ENCODE results near the gene LIPG. TPM values are rescaled to one million over a fixed set of nuclear protein-coding genes. Genes with fewer than 3 reads are reported as not detected.
"Not testable (repeated sequence)": the region's sequence is repeated elsewhere in the genome, so short reads cannot be mapped to it uniquely, and the experiment has no call there.

Gene LIPG
- polyA plus RNA-seq (2011; rRNA removed) (0.25 and 0.42 TPM in 2 replicates), polyA minus RNA-seq (2011; rRNA and poly(A)+ RNA removed) (0.14 and 0.26 TPM in 2 replicates)

GRCh38 chr18:49561289-49562193 lies at the start of gene LIPG:
Gene LIPG, plus strand, starts transcription at chr18:49562057. Its CDS starts 252 bp downstream, at chr18:49562309.
- POLR2A ChIA-PET: no interaction called here
- TF ChIP-seq CTCF (IDR thresholded peaks at IDR 0.05; ENCODE audit: insufficient read depth, low read depth, low read length): no peak
- Histone ChIP-seq H3K4me3 (ENCODE audit: low read depth, low read length) (peak within 1 kb of the TSS; percentile 20), H3K27me3 (ENCODE audit: control insufficient read depth, insufficient read depth, low read length) (peaks cover 25% of the 10 kb centered on the region), H3K36me3 (ENCODE audit: control insufficient read depth, insufficient read depth, low read length) (no peaks in the 10 kb centered on the region)
- no peak for DNase-seq (ENCODE audit: low read depth)
- CTCF ChIA-PET: interaction anchor here (2.0 to 8.7 kb wide), 3 partner anchors 165 to 296 kb away, joined by 8 to 159 read pairs (median 29); no protein-coding TSS in a partner anchor

- POLR2A ChIA-PET: not testable (repeated sequence)
- CTCF ChIA-PET: interaction anchor here (1.1 to 17.0 kb wide), 3 partner anchors 25 to 844 kb away, joined by 3 to 258 read pairs (median 3); no protein-coding TSS in a partner anchor
Observed at GRCh38 chr18:49512876-49513275, 49.0 kb upstream of the LIPG start.

GRCh38 chr18:49514577-49514976 lies 47.3 kb upstream of the LIPG start:
- no peak for TF ChIP-seq CTCF (IDR thresholded peaks at IDR 0.05; ENCODE audit: insufficient read depth, low read depth, low read length)
- H3K36me3 ChIP-seq (ENCODE audit: control insufficient read depth, insufficient read depth, low read length): no peaks in the 10 kb centered on the region
- DNase-seq (ENCODE audit: low read depth): no peak
- CTCF ChIA-PET: interaction anchor here (0.8 to 17.0 kb wide), 5 partner anchors 15 to 345 kb away, joined by 3 to 258 read pairs (median 3); no protein-coding TSS in a partner anchor
- H3K4me3 ChIP-seq (ENCODE audit: low read depth, low read length): no peak overlapping the region
- POLR2A ChIA-PET: no interaction called here
- peaks cover 2% of the 10 kb centered on the region for H3K27me3 ChIP-seq (ENCODE audit: control insufficient read depth, insufficient read depth, low read length)

More at GRCh38 chr18:49512876-49513275, 49.0 kb upstream of the LIPG start:
- not testable (repeated sequence) for H3K36me3 ChIP-seq (ENCODE audit: control insufficient read depth, insufficient read depth, low read length); H3K4me3 ChIP-seq (ENCODE audit: low read depth, low read length); DNase-seq (ENCODE audit: low read depth); H3K27me3 ChIP-seq (ENCODE audit: control insufficient read depth, insufficient read depth, low read length)

- CTCF ChIA-PET: interaction anchor here (0.7 to 17.0 kb wide), 5 partner anchors 15 to 689 kb away, joined by 3 to 258 read pairs (median 3); no protein-coding TSS in a partner anchor
- H3K27me3 ChIP-seq (ENCODE audit: control insufficient read depth, insufficient read depth, low read length); H3K36me3 ChIP-seq (ENCODE audit: control insufficient read depth, insufficient read depth, low read length); DNase-seq (ENCODE audit: low read depth); POLR2A ChIA-PET; H3K4me3 ChIP-seq (ENCODE audit: low read depth, low read length): not testable (repeated sequence)
Observed at GRCh38 chr18:49515003-49515402, 46.9 kb upstream of the LIPG start.

DNA sequence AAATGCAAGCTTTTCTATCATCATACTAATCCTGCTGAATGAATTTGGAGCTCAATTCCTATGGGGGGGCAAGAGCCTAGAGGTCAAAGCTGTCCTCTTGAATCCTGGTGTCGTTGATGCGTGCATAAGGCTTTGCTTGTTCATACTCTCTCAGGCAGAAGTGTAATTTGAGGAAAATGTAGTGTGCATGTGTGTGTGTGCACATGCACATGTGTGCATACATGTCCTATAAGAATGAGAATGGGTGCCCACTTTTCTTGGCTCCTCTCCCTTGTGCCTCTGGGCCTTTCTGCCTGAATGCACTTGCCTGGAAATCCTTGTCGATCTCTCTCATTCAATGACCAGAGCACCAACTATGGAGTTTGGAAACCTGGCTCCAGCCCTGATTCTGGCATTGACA lies 46.3 kb upstream of the LIPG start:
- TF ChIP-seq CTCF (IDR thresholded peaks at IDR 0.05; ENCODE audit: insufficient read depth, low read depth, low read length): no peak
- H3K4me3 ChIP-seq (ENCODE audit: low read depth, low read length): no peak overlapping the region
- H3K36me3 ChIP-seq (ENCODE audit: control insufficient read depth, insufficient read depth, low read length): no peaks in the 10 kb centered on the region
- DNase-seq (ENCODE audit: low read depth): no peak
- ChIA-PET CTCF (interaction anchor here (0.7 to 17.0 kb wide), 3 partner anchors 22 to 688 kb away, joined by 3 to 258 read pairs (median 3); no protein-coding TSS in a partner anchor), POLR2A (no interaction called here)
- peaks cover 2% of the 10 kb centered on the region for H3K27me3 ChIP-seq (ENCODE audit: control insufficient read depth, insufficient read depth, low read length)

- Histone ChIP-seq H3K4me3 (ENCODE audit: low read depth, low read length) (no peak overlapping the region), H3K27me3 (ENCODE audit: control insufficient read depth, insufficient read depth, low read length) (peaks cover 2% of the 10 kb centered on the region), H3K36me3 (ENCODE audit: control insufficient read depth, insufficient read depth, low read length) (no peaks in the 10 kb centered on the region)
- ChIA-PET CTCF (interaction anchor here (17.0 kb wide), 1 partner anchor 343 kb away, joined by 258 read pairs; no protein-coding TSS in a partner anchor), POLR2A (no interaction called here)
- no peak for TF ChIP-seq CTCF (IDR thresholded peaks at IDR 0.05; ENCODE audit: insufficient read depth, low read depth, low read length)
- no peak for DNase-seq (ENCODE audit: low read depth)
Observed at GRCh38 chr18:49517483-49517882, 44.4 kb upstream of the LIPG start.

Measured in BJ (cell line).